ENCODE results near the gene TVP23A. TPM values are rescaled to one million over a fixed set of nuclear protein-coding genes. Genes with fewer than 3 reads are reported as not detected.

Gene TVP23A
- total and polyA plus RNA-seq, 10 of the 15 experiments (the other 5 are each of a cell fraction or from before 2014, with no cell fraction given): 1.1 to 6.4 (median 2.2) TPM

GRCh38 chr16:10780628-10781027 is 38.0 kb downstream of the TVP23A start (continued):
- no peak for TF ChIP-seq TARDBP (IDR thresholded peaks at IDR 0.05; ENCODE audit: borderline replicate concordance)
- TF ChIP-seq CHD4 (IDR thresholded peaks at IDR 0.05): no peak
- TF ChIP-seq NR2F1 (conservative IDR thresholded peaks at IDR 0.05): peak; percentile 53; the same call in 1 of the 2 replicates
- TF ChIP-seq POLR2A (IDR thresholded peaks at IDR 0.05; ENCODE audit: low read depth, low read length): no peak
- no peak for TF ChIP-seq FOXK2 (IDR thresholded peaks at IDR 0.05)
- no peak for TF ChIP-seq CEBPB (IDR thresholded peaks at IDR 0.05; ENCODE audit: borderline replicate concordance in 1 of 2, low read depth in 2 of 2, low read length in 2 of 2)
- TF ChIP-seq CBFB (IDR thresholded peaks at IDR 0.05; ENCODE audit: low read depth): peak; percentile 77
- TF ChIP-seq EED (IDR thresholded peaks at IDR 0.05; ENCODE audit: low read depth): peak; percentile 97
- TF ChIP-seq PBX3 (IDR thresholded peaks at IDR 0.05; ENCODE audit: insufficient replicate concordance, low read depth, low read length): no peak
- peak; percentile 71; the same call in 1 of the 2 replicates for TF ChIP-seq NBN (IDR thresholded peaks at IDR 0.05)
- TF ChIP-seq POLR2AphosphoS2 (IDR thresholded peaks at IDR 0.05; ENCODE audit: low read depth, low read length): no peak
- peak; percentile 59 to 68; a peak in 3 of 4 replicates for TF ChIP-seq BHLHE40 (IDR thresholded peaks at IDR 0.05; ENCODE audit: borderline replicate concordance in 1 of 2, low read depth in 2 of 2, low read length in 1 of 2)
- no peak for TF ChIP-seq BRCA1 (IDR thresholded peaks at IDR 0.05; ENCODE audit: low read depth, low read length)
- TF ChIP-seq ZNF687 (IDR thresholded peaks at IDR 0.05): peak; percentile 82
- TF ChIP-seq SP1 (IDR thresholded peaks at IDR 0.05; ENCODE audit: low read depth, low read length): no peak
- peak; percentile 87 for TF ChIP-seq NFIC (IDR thresholded peaks at IDR 0.05; ENCODE audit: low read depth, low read length)
- TF ChIP-seq MLLT1 (IDR thresholded peaks at IDR 0.05): peak; percentile 52; the same call in 1 of the 2 replicates
- TF ChIP-seq MEF2A (IDR thresholded peaks at IDR 0.05; ENCODE audit: insufficient read depth, low read depth, low read length): peak; percentile 67
- peak; percentile 52; the same call in 1 of the 2 replicates for TF ChIP-seq ZNF24 (IDR thresholded peaks at IDR 0.05)
- TF ChIP-seq YBX1 (IDR thresholded peaks at IDR 0.05): no peak
- no peak for TF ChIP-seq PML (IDR thresholded peaks at IDR 0.05; ENCODE audit: low read length)
- peak; percentile 45; the same call in 1 of the 2 replicates for TF ChIP-seq PKNOX1 (IDR thresholded peaks at IDR 0.05)
- TF ChIP-seq RBBP5 (conservative IDR thresholded peaks at IDR 0.05): no peak
